ENCODE measurements around the gene SMARCD2.
"Not testable (repeated sequence)": the region's sequence is repeated elsewhere in the genome, so short reads cannot be mapped to it uniquely, and the experiment has no call there.

The SMARCD2 gene

GRCh38 chr17:63798572-63799106 is 43.8 kb downstream of the SMARCD2 start:
- no peak for DNase-seq

- DNase-seq = not testable (repeated sequence)
Measured at GRCh38 chr17:63796375-63796774, 46.1 kb downstream of the SMARCD2 start.

GRCh38 chr17:63792055-63792729 is 50.3 kb downstream of the SMARCD2 start:
- DNase-seq = no peak

- no peak for DNase-seq
Measured at GRCh38 chr17:63790057-63790456, 52.4 kb downstream of the SMARCD2 start.

- no peak for DNase-seq
Measured at GRCh38 chr17:63786971-63787711, 55.3 kb downstream of the SMARCD2 start.

- DNase-seq = no peak
Measured at GRCh38 chr17:63786117-63786516, 56.4 kb downstream of the SMARCD2 start.

- no peak for DNase-seq
Measured at GRCh38 chr17:63785556-63785955, 56.9 kb downstream of the SMARCD2 start.

- no peak for DNase-seq
Measured at GRCh38 chr17:63783522-63783921, 59.0 kb downstream of the SMARCD2 start.

Data from RPMI8226 (cell line).